GM15510 (cell line): Measurements from ENCODE around the gene TRIP4.

ENCODE experiments used
- POLR2A ChIP-seq: IDR thresholded peaks from 3 replicates; pipeline ENCODE4 v1.6.1; 2011; ENCODE audit warnings: borderline replicate concordance; ENCODE audit not compliant: insufficient read length; ENCODE audit errors: extremely low read depth

Gene TRIP4

GRCh38 chr15:64493641-64494040, 106.0 kb downstream of the TRIP4 start:
- TF ChIP-seq POLR2A, result no peak

GRCh38 chr15:64500695-64501395, 113.2 kb downstream of the TRIP4 start:
- no peak for TF ChIP-seq POLR2A

GRCh38 chr15:64501396-64501715, 113.7 kb downstream of the TRIP4 start:
- no peak for TF ChIP-seq POLR2A

- no peak for TF ChIP-seq POLR2A
Observed at GRCh38 chr15:64502151-64502550, 114.5 kb downstream of the TRIP4 start.

- TF ChIP-seq POLR2A, result no peak
Observed at GRCh38 chr15:64502551-64502950, 114.9 kb downstream of the TRIP4 start.

- TF ChIP-seq POLR2A, result no peak
Observed at GRCh38 chr15:64503197-64503596, 115.6 kb downstream of the TRIP4 start.

GRCh38 chr15:64503640-64504039, 116.0 kb downstream of the TRIP4 start:
- TF ChIP-seq POLR2A, result no peak
